Activated CD8-positive, alpha-beta memory T cell treated with anti-CD3 and anti-CD28 coated beads, Interleukin-2, amount 50 U/mL, for 4 hours (primary cell): Measurements from ENCODE around the gene YDJC.
A peak's percentile ranks its signal among the peaks of the same experiment; 100 is the strongest.
"Not testable (repeated sequence)": the region's sequence is repeated elsewhere in the genome, so short reads cannot be mapped to it uniquely, and the experiment has no call there.

Experiments used
- DNase-seq: peaks from one replicate; pipeline ENCODE4 v3.0.0-alpha.2; 2020

The YDJC gene

GRCh38 chr22:21651521-21652009 lies 21.7 kb upstream of the YDJC start:
- DNase-seq, result no peak

- DNase-seq, result no peak
These were observed 21.1 kb upstream of the YDJC start for GRCh38 chr22:21650823-21651520.

GRCh38 chr22:21650280-21650679 lies 20.5 kb upstream of the YDJC start:
- no peak for DNase-seq

- peak; percentile 77 for DNase-seq
These were observed 17.1 kb upstream of the YDJC start for GRCh38 chr22:21646608-21647590.

- not testable (repeated sequence) for DNase-seq
These were observed 15.7 kb upstream of the YDJC start for GRCh38 chr22:21645513-21645912.

- no peak for DNase-seq
These were observed 13.9 kb upstream of the YDJC start for GRCh38 chr22:21643533-21644357.

- peak; percentile 65 for DNase-seq
These were observed 13.0 kb upstream of the YDJC start for GRCh38 chr22:21642584-21643448.

- DNase-seq, result peak; percentile 97
These were observed 12.2 kb upstream of the YDJC start, which contains the start of gene SDF2L1 for GRCh38 chr22:21641789-21642583. Gene SDF2L1 (plus strand): TSS chr22:21642302. CDS start chr22:21642337, 35 bp downstream.

GRCh38 chr22:21641417-21641788 lies 11.6 kb upstream of the YDJC start:
- no peak for DNase-seq

GRCh38 chr22:21640810-21641209 lies 11.0 kb upstream of the YDJC start:
- DNase-seq, result no peak

GRCh38 chr22:21639359-21639758 lies 9.5 kb upstream of the YDJC start:
- no peak for DNase-seq

GRCh38 chr22:21637450-21637849 lies 7.6 kb upstream of the YDJC start:
- DNase-seq, result not testable (repeated sequence)

- DNase-seq, result no peak
These were observed 6.9 kb upstream of the YDJC start for GRCh38 chr22:21636629-21637218.

GRCh38 chr22:21635771-21636510 lies 6.1 kb upstream of the YDJC start:
- no peak for DNase-seq

GRCh38 chr22:21634844-21635243 lies 5.0 kb upstream of the YDJC start:
- no peak for DNase-seq

GRCh38 chr22:21634081-21634480 lies 4.3 kb upstream of the YDJC start:
- no peak for DNase-seq

GRCh38 chr22:21633481-21633880 lies 3.7 kb upstream of the YDJC start:
- DNase-seq, result no peak

- DNase-seq, result no peak
These were observed 3.1 kb upstream of the YDJC start for GRCh38 chr22:21632931-21633330.

- peak; percentile 63 for DNase-seq
These were observed 2.5 kb upstream of the YDJC start, which contains the start of gene CCDC116 for GRCh38 chr22:21632237-21632895. Gene CCDC116 (plus strand): TSS chr22:21632760. CDS start chr22:21633182, 422 bp downstream.
